Fibroblast of peridontal ligament (primary cell): Measurements from ENCODE around the gene RETN.

ENCODE experiments used
- DNase-seq: peaks from one replicate; pipeline ENCODE4 v3.0.0-alpha.2; 2010; ENCODE audit errors: extremely low read depth

Gene RETN

DNA sequence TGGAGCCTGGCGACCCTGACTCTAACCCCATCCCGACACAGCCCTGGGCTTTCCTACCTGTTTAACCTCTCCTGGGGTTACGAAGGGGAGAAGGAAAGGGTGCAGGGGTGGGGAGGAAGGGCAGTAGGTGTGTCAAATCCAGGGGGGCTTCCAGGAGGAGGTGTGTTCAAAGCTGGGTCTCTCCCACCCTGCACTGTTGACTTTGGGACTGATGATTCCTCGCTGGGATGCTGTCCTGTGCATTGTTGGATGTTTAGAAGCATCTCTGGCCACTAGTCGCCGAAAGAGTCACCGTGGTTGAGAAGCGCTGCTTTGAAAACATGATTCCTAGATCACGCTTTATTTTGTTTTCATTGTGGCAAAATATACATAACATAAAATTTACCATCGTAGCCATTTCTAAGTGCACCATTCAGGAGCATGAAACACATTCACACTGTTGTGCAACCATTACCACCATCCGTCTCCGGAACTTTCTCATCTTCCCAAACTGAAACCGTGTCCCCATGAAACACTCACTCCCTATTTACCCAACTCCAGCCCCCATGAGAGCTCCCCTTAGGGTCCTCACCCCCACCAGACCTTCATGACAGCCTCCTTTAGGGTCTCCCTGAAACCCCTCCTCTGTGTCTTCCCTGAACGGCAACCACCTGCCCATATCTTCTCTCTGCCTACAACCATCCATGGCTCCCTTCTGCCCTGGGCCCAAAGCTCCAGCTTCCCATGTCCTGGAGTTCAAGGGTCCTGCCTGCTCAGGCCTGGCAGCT lies 37.5 kb downstream of the RETN start:
- no peak for DNase-seq

DNA sequence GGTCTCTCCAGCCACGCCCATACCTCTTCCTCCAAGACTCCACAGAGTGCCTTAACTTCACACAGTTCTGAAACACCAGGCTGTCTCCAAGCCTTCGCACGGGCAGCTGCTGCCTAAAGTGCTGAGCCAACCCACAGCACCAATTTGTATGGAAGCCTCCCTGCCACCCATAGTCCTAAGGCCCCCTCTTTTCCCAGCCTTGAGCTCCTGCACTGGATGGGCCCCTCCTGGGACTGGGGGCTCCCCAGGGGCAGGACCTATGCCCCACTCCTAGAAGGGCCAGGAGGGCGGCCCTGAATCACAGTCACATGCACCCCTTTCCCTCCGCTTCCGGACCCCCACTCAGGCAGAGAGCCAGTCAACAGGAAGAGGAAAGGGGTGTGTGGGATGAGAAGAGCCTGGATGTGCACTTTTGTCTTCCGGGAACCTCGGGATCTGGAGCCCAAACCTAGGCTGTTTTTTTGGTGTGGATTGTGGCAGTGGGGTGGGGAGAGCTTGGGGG lies 38.2 kb downstream of the RETN start:
- no peak for DNase-seq

- DNase-seq, result no peak
Observed at GRCh38 chr19:7709932-7710460, 41.1 kb downstream of the RETN start.

- DNase-seq, result no peak
Observed at GRCh38 chr19:7710616-7711015, 41.8 kb downstream of the RETN start.

- DNase-seq, result no peak
Observed at GRCh38 chr19:7715671-7716070, 46.8 kb downstream of the RETN start.

- DNase-seq, result no peak
Observed at GRCh38 chr19:7716762-7717161, 47.9 kb downstream of the RETN start.

DNA sequence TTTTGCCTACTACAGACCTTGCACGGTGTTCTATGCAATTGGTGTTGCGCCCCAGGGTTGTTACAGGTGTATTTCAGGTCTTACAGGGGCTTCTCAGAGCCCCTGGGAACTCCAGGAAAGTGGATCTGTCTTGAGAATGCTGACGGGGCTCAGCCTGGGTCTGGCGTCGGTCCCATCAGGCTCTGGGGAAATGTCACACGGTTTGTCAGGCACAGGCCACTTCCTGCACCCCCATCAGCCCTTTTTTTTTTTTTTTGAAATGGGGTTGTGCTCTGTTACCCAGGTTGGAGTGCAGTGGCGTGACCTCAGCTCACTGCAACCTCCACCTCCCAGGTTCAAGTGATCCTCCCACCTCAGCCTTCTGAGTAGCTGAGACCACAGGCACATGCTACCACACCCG lies 49.8 kb downstream of the RETN start:
- no peak for DNase-seq
